B cell (primary cell): ENCODE measurements around the gene NPSR1.

Source experiments
- CTCF ChIP-seq: fragments of 200-600 bp; IDR thresholded peaks from one replicate; pipeline ENCODE4 v1.8.0; 2022; ENCODE audit warnings: antibody characterized with exemption, mild to moderate bottlenecking
- EZH2 ChIP-seq: IDR thresholded peaks from 2 replicates; pipeline ENCODE4 v1.6.1; 2012; ENCODE audit warnings: borderline replicate concordance, low read depth, mild to moderate bottlenecking, moderate library complexity, low read length; ENCODE audit not compliant: insufficient read depth, poor library complexity, severe bottlenecking

- no peak for TF ChIP-seq CTCF
- TF ChIP-seq EZH2 = no peak
Measured at GRCh38 chr7:34696415-34696814, 38.4 kb downstream of the NPSR1 start.
